ENCODE results near the gene UBE2F. TPM values are rescaled to one million over a fixed set of nuclear protein-coding genes. Genes with fewer than 3 reads are reported as not detected.

UBE2F gene
- polyA plus RNA-seq, 1 of the 3 experiments (the other 2 are of a cell fraction): 56.9 TPM

- Histone ChIP-seq H3K9me2 (no peaks in the 10 kb centered on the region), H4K20me1 (ENCODE audit: insufficient read depth) (no peaks in the 10 kb centered on the region), H3K27ac (ENCODE audit: low read depth in 2 of 2, low read length in 1 of 2) (no peak overlapping the region), H3K4me2 (no peak overlapping the region), H3K27me3 (ENCODE audit: insufficient read depth) (no peaks in the 10 kb centered on the region), H3K4me1 (ENCODE audit: control insufficient read depth in 1 of 2, insufficient read depth in 2 of 2, low read depth in 1 of 2, low read length in 1 of 2) (no peaks in the 10 kb centered on the region), H3K79me2 (ENCODE audit: insufficient read depth) (peaks cover 17% of the 10 kb centered on the region), H2AFZ (ENCODE audit: low read depth) (no peak overlapping the region), H3K4me3 (ENCODE audit: low read depth in 2 of 2, low read length in 1 of 2) (no peak overlapping the region), H3K9me3 (no peaks in the 10 kb centered on the region), H3F3A (replicated peaks; ENCODE audit: insufficient read depth) (no peaks in the 10 kb centered on the region), H3K9ac (no peak overlapping the region), H3K36me3 (replicated peaks in 1 of 2; ENCODE audit: control insufficient read depth in 1 of 2, insufficient read depth in 2 of 2, low read length in 1 of 2) (peaks cover 29 to 46% of the 10 kb centered on the region in 2 experiments)
- no peak for DNase-seq
- 80% methylated on average over 9 of the region's 9 CpGs for WGBS (ENCODE audit: low lambda C conversion rate)
- CTCF ChIA-PET: interaction anchor here (1.1 kb wide), 1 partner anchor 14 kb away, joined by 3 read pairs; no protein-coding TSS in a partner anchor
- 0 out of 2 replicates have a peak, but pooled peaks have one; percentile 17 for TF ChIP-seq JUND (IDR thresholded peaks at IDR 0.05)
- no peak for TF ChIP-seq ELF1 (IDR thresholded peaks at IDR 0.05)
- POLR2A ChIA-PET: no interaction called here
These were observed 29.3 kb downstream of the UBE2F start for GRCh38 chr2:237996021-237996593.

- peaks cover 22 to 46% of the 10 kb centered on the region in 2 experiments for H3K36me3 ChIP-seq (replicated peaks in 1 of 2; ENCODE audit: control insufficient read depth in 1 of 2, insufficient read depth in 2 of 2, low read length in 1 of 2)
- no peak overlapping the region for H3K4me2 ChIP-seq
- no peak for TF ChIP-seq EP300 (IDR thresholded peaks at IDR 0.05; ENCODE audit: borderline replicate concordance in 1 of 2, low read depth in 1 of 2, low read length in 1 of 2)
- TF ChIP-seq POLR2AphosphoS5 (IDR thresholded peaks at IDR 0.05; ENCODE audit: low read depth, low read length): no peak
- no peak for TF ChIP-seq RFX5 (IDR thresholded peaks at IDR 0.05; ENCODE audit: low read length)
- no peak for TF ChIP-seq IRF3 (IDR thresholded peaks at IDR 0.05; ENCODE audit: low read depth, low read length)
- no peak for TF ChIP-seq RCOR1 (IDR thresholded peaks at IDR 0.05; ENCODE audit: low read length)
- no peak for TF ChIP-seq TAF1 (IDR thresholded peaks at IDR 0.05; ENCODE audit: borderline replicate concordance, low read depth, low read length)
- no peak for TF ChIP-seq ELF1 (IDR thresholded peaks at IDR 0.05)
- TF ChIP-seq GABPA (IDR thresholded peaks at IDR 0.05; ENCODE audit: low read depth): no peak
- H3K27ac ChIP-seq (ENCODE audit: low read depth in 2 of 2, low read length in 1 of 2): no peak overlapping the region
- 71% methylated on average over 4 of the region's 4 CpGs for WGBS (ENCODE audit: low lambda C conversion rate)
- DNase-seq: no peak
- H2AFZ ChIP-seq (ENCODE audit: low read depth): no peak overlapping the region
- H3F3A ChIP-seq (replicated peaks; ENCODE audit: insufficient read depth): no peaks in the 10 kb centered on the region
- H3K9ac ChIP-seq: no peak overlapping the region
- no peak overlapping the region for H3K4me3 ChIP-seq (ENCODE audit: low read depth in 2 of 2, low read length in 1 of 2)
- peaks cover 21% of the 10 kb centered on the region for H3K79me2 ChIP-seq (ENCODE audit: insufficient read depth)
- H3K27me3 ChIP-seq (ENCODE audit: insufficient read depth): no peaks in the 10 kb centered on the region
- H3K9me3 ChIP-seq: no peaks in the 10 kb centered on the region
- H3K9me2 ChIP-seq: no peaks in the 10 kb centered on the region
- H4K20me1 ChIP-seq (ENCODE audit: insufficient read depth): no peaks in the 10 kb centered on the region
- CTCF ChIA-PET: interaction anchor here (0.5 to 1.2 kb wide), 3 partner anchors 66 to 321 kb away, joined by 3 read pairs; no protein-coding TSS in a partner anchor
- POLR2A ChIA-PET: no interaction called here
- no peaks in the 10 kb centered on the region for H3K4me1 ChIP-seq (ENCODE audit: control insufficient read depth in 1 of 2, insufficient read depth in 2 of 2, low read depth in 1 of 2, low read length in 1 of 2)
These were observed 30.7 kb downstream of the UBE2F start for GRCh38 chr2:237997521-237997920.

DNA sequence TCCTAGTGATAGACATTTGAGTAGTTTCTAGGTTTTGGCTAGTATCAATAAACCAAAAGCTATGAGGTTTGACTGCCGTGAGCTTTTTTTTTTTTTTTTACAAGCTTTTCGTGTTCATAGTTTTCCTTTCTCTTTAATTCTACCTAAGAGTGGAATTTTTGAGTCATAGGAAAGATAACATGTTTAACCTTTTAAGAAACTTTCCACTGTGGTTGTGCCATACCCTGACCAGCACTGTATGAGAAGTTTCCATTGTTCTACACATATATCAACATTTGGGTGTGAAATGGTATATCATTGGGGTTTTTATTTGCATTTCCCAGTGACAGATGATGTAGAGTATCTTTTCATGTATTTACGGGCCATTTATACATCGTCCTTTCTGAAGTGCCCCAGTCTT is 31.7 kb downstream of the UBE2F start:
- no peak for DNase-seq
- peaks cover 24 to 46% of the 10 kb centered on the region in 2 experiments for H3K36me3 ChIP-seq (replicated peaks in 1 of 2; ENCODE audit: control insufficient read depth in 1 of 2, insufficient read depth in 2 of 2, low read length in 1 of 2)
- H3K27ac ChIP-seq (ENCODE audit: low read depth in 2 of 2, low read length in 1 of 2): no peak overlapping the region
- no peaks in the 10 kb centered on the region for H4K20me1 ChIP-seq (ENCODE audit: insufficient read depth)
- ChIA-PET POLR2A (no interaction called here), CTCF (interaction anchor here (0.6 to 1.3 kb wide), 3 partner anchors 9 to 253 kb away, joined by 3 to 4 read pairs (median 3); no protein-coding TSS in a partner anchor)
- H3K27me3 ChIP-seq (ENCODE audit: insufficient read depth): no peaks in the 10 kb centered on the region
- no peak overlapping the region for H3K9ac ChIP-seq
- WGBS (ENCODE audit: low lambda C conversion rate): 90% methylated on average over 4 of the region's 4 CpGs
- no peak overlapping the region for H3K4me2 ChIP-seq
- H3K9me2 ChIP-seq: no peaks in the 10 kb centered on the region
- H3K79me2 ChIP-seq (ENCODE audit: insufficient read depth): peaks cover 21% of the 10 kb centered on the region
- no peaks in the 10 kb centered on the region for H3K9me3 ChIP-seq
- H3F3A ChIP-seq (replicated peaks; ENCODE audit: insufficient read depth): no peaks in the 10 kb centered on the region
- H3K4me1 ChIP-seq (ENCODE audit: control insufficient read depth in 1 of 2, insufficient read depth in 2 of 2, low read depth in 1 of 2, low read length in 1 of 2): no peaks in the 10 kb centered on the region
- no peak overlapping the region for H3K4me3 ChIP-seq (ENCODE audit: low read depth in 2 of 2, low read length in 1 of 2)
- H2AFZ ChIP-seq (ENCODE audit: low read depth): no peak overlapping the region
- no peak for TF ChIP-seq MXI1 (IDR thresholded peaks at IDR 0.05; ENCODE audit: low read depth, low read length)
- no peak for TF ChIP-seq NFIC (IDR thresholded peaks at IDR 0.05; ENCODE audit: borderline replicate concordance)
- no peak for TF ChIP-seq RFX5 (IDR thresholded peaks at IDR 0.05; ENCODE audit: low read length)
- TF ChIP-seq, protein P1, sequence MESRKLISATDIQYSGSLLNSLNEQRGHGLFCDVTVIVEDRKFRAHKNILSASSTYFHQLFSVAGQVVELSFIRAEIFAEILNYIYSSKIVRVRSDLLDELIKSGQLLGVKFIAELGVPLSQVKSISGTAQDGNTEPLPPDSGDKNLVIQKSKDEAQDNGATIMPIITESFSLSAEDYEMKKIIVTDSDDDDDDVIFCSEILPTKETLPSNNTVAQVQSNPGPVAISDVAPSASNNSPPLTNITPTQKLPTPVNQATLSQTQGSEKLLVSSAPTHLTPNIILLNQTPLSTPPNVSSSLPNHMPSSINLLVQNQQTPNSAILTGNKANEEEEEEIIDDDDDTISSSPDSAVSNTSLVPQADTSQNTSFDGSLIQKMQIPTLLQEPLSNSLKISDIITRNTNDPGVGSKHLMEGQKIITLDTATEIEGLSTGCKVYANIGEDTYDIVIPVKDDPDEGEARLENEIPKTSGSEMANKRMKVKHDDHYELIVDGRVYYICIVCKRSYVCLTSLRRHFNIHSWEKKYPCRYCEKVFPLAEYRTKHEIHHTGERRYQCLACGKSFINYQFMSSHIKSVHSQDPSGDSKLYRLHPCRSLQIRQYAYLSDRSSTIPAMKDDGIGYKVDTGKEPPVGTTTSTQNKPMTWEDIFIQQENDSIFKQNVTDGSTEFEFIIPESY (IDR thresholded peaks at IDR 0.05; ENCODE audit: borderline replicate concordance, low read depth): no peak
- no peak for TF ChIP-seq MEF2A (IDR thresholded peaks at IDR 0.05; ENCODE audit: borderline replicate concordance, low read depth)
- no peak for TF ChIP-seq MAX (IDR thresholded peaks at IDR 0.05; ENCODE audit: low read depth)
- TF ChIP-seq GATA2 (CRISPR knock-in tag; IDR thresholded peaks at IDR 0.05): no peak
- TF ChIP-seq EP300 (IDR thresholded peaks at IDR 0.05; ENCODE audit: borderline replicate concordance in 1 of 2, low read depth in 1 of 2, low read length in 1 of 2): no peak
- no peak for TF ChIP-seq TEAD4 (IDR thresholded peaks at IDR 0.05; ENCODE audit: borderline replicate concordance, insufficient read depth)
- TF ChIP-seq FOXJ3 (CRISPR knock-in tag; IDR thresholded peaks at IDR 0.05): no peak
- TF ChIP-seq GABPA (IDR thresholded peaks at IDR 0.05; ENCODE audit: low read depth): no peak
- TF ChIP-seq EZH2phosphoT487 (IDR thresholded peaks at IDR 0.05; ENCODE audit: borderline replicate concordance, low read depth): no peak
